NCI-H345 (cell line): Measurements from ENCODE around the gene FHAD1.
"Not testable (repeated sequence)": the region's sequence is repeated elsewhere in the genome, so short reads cannot be mapped to it uniquely, and the experiment has no call there.

Experiments used
- DNase-seq: peaks from one replicate; lab custom pipeline; 2025; lab: John Stamatoyannopoulos, UW

Gene FHAD1

GRCh38 chr1:15276691-15277446, 29.8 kb downstream of the FHAD1 start:
- DNase-seq, result no peak

DNA sequence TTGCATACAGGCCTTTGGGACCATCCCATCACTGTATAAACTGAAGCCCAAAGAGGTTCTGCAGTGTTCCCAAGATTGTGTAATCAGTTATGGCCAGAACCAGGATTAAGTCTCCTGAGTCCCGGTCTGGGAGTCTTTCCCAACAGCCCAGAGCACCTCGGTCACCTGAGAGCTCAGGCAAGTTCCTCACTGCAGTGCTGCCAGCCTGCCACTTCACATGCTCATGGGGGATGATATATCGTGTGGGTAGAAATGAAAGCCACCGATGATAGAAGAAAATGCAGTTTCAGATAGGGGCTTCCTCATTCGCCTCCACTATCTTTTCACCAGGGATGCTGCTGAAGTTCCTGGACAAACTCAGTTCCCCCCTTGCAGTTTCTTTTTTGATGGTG, 30.4 kb downstream of the FHAD1 start:
- no peak for DNase-seq

GRCh38 chr1:15277933-15278332, 30.9 kb downstream of the FHAD1 start:
- no peak for DNase-seq

DNA sequence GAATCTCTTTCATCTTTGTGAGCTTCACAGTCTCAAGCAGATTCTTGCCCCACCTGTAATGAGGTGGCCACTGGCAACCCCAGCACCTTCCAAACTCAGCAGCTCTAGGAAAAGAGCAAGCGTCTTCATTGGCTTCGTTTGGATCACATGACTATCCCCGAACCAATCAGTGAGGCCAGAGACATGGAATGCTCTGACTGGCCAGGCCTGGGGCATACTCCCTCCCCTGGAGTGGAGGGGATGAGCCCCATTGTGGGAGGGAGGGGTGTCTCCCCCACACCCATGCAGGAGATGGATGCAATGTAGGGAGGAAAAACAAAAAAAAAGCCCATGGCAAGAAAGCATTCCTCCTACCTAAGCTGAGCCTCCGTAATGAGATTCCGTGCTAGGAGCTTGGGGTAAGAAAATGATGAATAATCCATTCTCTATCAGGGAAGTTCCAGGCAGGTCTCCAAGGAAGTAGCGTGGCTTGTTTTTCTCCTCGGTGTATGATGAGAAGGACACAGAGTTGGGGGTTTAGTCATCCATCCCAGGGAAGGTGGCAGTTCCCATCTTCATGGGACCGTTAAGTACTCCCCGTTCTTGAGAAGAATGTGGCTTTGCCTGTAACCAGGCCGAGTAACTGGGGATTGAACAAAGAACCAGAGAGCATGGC, 32.7 kb downstream of the FHAD1 start:
- no peak for DNase-seq

GRCh38 chr1:15280416-15280815, 33.4 kb downstream of the FHAD1 start:
- no peak for DNase-seq

GRCh38 chr1:15282038-15282437, 35.0 kb downstream of the FHAD1 start:
- no peak for DNase-seq

DNA sequence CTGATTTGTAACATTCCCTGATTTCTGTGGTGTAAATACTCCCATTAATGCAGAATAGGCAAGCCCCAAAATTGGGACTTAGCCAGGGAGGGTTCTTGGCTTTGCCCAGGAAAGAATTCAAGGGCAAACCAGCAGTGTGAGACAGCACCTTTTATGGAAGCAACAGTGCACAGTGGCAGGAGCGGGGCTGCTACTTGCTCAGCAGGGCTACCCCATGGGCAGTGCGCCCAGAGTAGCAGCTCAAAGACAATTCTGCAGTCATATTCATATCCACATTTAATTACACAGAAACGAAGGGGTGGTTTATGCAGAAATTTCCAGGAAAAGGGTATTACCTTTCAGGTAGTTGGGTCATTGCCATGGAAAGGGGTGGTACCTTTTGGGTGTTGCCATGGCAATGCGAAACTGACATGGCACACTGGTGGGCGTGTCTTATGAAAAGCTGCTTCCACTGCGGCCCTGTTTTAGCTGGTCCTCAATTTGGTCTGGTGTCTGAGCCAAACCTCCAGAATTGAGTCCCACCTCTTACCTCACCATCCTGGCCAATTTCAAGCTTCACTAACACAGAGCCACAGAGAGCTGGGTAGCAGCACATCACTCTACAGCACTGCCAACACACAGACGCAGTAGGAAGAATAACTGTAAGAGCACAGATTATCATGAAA, 35.9 kb downstream of the FHAD1 start:
- no peak for DNase-seq

GRCh38 chr1:15283526-15283925, 36.5 kb downstream of the FHAD1 start:
- DNase-seq, result peak; percentile 52

- no peak for DNase-seq
Observed at GRCh38 chr1:15286452-15286851, 39.4 kb downstream of the FHAD1 start.

DNA sequence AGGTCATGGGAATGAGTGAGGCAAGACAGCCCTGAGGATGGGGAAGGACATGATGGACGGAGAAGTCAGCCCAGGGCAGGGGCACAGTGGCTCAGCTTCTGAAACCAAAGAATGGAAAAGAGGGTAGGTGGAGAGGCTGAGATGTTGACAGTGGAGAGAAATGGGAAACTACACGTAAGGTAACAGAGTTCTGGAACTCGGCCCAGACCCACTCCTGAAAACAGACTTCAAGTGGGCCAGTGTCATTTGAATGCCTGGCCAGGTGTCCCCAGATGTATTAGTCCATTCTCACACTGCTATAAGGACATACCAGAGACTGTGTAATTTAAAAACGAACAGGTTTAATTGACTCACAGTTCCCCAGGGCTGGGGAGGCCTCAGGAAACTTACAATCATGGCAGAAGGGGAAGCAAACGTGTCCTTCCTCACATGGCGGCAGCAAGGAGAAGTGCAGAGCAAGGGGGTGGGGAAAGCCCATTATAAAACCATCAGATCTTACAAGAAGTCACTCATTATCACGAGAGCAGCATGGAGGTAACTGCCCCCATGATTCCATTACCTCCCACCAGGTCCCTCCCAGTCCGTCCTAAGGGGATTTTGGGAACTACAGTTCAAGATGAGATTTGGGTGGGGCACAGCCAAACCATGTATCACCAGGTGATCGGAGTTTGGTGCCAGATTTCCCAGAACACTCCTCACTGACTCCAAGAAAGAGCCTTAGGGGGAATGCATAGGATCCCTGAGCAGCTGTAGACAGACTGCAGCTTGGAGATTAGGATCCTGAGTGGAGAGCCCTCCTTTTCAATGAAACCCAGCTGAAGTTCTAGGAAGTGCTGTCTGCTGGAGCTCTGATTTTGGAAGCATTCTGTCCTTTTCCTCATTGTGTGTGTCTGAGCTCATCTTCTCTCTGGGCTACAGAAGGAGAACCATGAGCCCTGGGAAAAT, 40.3 kb downstream of the FHAD1 start:
- no peak for DNase-seq

- DNase-seq, result peak; percentile 61
Observed at GRCh38 chr1:15288173-15288926, 41.3 kb downstream of the FHAD1 start.

GRCh38 chr1:15289251-15289651, 42.2 kb downstream of the FHAD1 start:
- no peak for DNase-seq

DNA sequence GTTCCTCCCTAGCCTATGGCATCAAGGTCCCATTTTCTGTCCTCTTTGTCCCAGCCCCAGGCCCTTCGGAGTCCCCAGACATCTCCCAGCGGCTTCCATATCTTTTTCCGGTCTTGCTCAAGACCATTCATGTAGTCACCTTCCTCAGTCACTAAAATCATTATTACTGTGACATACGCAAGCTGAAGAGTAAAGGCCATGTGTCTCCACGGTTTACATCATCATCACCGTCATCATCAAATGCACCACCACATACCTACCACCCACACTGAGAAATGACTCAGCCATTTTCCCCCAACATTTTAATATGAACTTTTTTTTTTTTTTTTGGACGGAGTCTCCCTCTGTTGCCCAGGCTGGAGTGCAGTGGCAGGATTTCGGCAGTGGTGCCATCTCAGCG, 43.4 kb downstream of the FHAD1 start:
- no peak for DNase-seq

DNA sequence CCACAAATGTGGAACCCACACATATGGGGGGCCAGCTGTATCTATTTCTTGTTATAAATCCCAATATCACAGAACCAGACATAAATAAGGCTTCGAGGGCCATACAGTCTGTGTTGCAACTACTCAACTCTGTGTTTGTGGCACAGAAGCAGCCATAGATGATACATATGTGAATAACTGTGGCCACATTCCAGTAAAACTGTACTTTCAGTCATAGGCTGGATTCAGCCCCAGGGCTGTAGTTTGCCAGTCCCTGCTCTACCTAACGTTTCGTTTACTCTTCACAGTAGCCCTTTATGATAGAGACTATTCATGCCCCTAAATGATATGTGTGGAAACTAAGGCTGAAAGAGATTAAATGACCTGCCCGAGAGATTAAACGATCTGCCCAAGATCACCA, 48.7 kb downstream of the FHAD1 start:
- DNase-seq, result no peak

DNA sequence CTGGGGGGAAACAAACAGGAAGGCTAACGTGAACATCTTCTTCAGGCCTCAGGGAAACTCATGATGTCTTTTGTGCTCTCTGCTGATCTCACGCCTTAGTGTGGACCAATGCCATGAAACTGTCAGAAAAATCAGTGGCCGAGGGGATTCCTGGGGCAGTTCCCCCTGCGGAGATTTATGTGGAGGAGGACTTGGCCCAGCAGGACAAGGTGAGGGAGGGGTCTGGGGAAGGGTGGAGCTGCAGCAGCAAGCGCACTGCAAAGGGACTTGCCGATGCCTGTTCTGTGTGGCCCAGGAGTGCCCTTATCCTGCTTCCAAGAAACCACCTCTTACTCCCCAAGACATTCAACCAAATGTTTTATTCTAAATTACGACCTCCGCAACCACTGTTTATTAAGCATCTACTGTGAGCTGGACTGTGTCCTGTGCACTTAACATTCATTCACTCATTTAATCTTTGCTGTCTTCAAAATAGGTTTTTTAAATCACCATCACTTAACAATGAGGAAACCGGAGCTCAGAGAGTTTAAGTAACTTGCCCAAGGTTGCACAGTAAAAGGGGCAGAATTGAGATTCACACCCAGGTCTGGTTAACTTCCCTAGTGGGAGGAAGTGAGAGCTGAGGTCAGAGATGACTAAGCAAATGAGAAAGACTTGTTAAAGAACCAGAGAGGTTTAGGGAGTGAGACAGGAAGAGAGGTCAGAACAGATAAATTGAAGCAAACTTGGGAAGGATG, 49.7 kb downstream of the FHAD1 start:
- DNase-seq, result no peak

DNA sequence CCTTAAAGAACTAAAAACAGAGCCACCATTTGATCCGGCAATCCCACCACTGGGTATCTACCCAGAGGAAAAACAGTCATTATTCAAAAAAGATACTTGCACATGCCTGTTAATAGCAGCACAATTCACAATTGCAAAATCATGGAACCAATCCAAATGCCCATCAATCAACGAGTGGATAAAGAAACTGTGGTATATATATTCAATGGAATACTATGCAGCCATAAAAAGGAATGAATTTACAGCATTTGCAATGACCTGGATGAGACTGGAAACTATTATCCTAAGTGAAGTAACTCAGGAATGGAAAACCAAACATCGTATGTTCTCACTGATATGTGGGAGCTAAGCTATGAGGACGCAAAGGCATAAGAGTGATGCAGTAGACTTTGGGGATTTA, 51.0 kb downstream of the FHAD1 start:
- DNase-seq, result not testable (repeated sequence)

- DNase-seq, result no peak
Observed at GRCh38 chr1:15299179-15299578, 52.2 kb downstream of the FHAD1 start.

- no peak for DNase-seq
Observed at GRCh38 chr1:15299806-15300205, 52.8 kb downstream of the FHAD1 start.

DNA sequence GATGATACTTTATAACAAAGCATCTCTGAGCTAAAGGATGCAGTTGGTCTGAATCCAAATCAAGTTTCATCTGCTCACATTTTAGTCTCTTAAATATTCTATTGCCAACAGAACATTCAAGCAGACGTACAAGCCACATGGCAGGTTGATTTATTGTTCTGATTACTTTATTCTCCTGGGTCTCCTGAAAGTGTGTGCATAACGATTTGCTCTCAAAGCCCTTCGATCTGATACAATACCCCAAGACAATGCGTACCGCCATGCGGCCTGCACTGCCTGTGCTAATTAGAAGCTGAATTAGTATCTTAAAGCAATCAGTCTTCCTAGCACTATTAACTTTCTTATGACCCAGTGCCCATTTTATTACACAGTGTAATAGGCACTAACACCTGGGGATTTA, 56.9 kb downstream of the FHAD1 start:
- peak; percentile 9 for DNase-seq

DNA sequence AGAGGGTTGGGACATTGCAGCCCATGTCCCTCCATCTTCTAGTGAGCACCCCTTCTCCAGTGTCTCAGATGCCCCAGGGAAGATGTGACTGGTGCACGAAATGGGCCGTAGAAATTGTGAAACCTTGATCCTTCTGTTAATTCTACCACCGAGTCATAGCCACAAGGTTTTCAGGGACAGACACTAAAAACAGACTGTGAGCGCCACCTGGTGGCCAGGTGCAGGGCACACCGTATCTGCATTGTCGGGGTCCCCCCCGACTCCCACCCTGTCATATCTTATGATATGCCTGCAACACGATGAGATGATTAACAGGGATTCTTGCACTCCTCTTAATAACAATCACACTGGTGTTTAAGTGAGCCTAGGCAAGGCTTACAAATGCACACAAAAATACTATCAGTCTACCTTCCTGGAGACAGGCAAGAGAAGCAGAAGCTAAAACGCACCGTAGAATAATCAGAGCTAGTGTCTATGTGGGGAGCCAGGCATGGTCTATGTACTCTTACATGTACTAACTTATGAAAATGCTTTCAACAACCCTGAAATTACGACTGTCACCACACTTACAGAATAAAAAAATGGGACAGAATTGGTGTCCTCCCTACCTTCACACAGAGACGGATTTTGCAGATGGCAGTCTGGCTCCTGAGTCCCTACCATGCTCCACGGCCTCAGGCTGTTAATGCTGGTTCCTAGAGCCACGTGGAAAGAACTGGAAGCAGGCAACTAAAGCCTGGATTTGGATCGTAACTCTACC, 57.9 kb downstream of the FHAD1 start:
- peak; percentile 52 for DNase-seq
